Measurements from ENCODE around the gene THRB. TPM values are rescaled to one million over a fixed set of nuclear protein-coding genes. Genes with fewer than 3 reads are reported as not detected.

Gene THRB
- total and polyA plus RNA-seq, 2 experiments from 2014 or later = 3.3 to 5.1 TPM

- Histone ChIP-seq H3K9me3 (ENCODE audit: low read depth) (no peaks in the 10 kb centered on the region), H2AFZ (no peak overlapping the region), H3K27me3 (replicated peaks; ENCODE audit: insufficient read depth) (no peaks in the 10 kb centered on the region), H3K9ac (no peak overlapping the region), H3K4me1 (ENCODE audit: insufficient read depth) (no peaks in the 10 kb centered on the region), H3K9me2 (ENCODE audit: insufficient read depth) (no peaks in the 10 kb centered on the region), H3K4me2 (ENCODE audit: unreplicated experiment) (no peak overlapping the region), H4K20me1 (ENCODE audit: insufficient read depth) (no peaks in the 10 kb centered on the region), H3K27ac (no peak overlapping the region), H3K36me3 (ENCODE audit: low read depth) (no peaks in the 10 kb centered on the region), H3K79me2 (ENCODE audit: insufficient read depth) (no peaks in the 10 kb centered on the region), H3K4me3 (no peak overlapping the region), H3F3A (ENCODE audit: insufficient read depth) (no peaks in the 10 kb centered on the region)
- WGBS, 2 experiments (ENCODE audit: low coverage in 1 of 2, low lambda C conversion rate in 2 of 2, missing lambda C conversion rate in 2 of 2) = 95 to 97% methylated on average over 3 of the region's 3 CpGs
- no peak for DNase-seq
- in situ Hi-C loops (cut with MboI) = no loop called here
- TF ChIP-seq EZH2 (IDR thresholded peaks at IDR 0.05; ENCODE audit: insufficient read depth, poor library complexity, severe bottlenecking) = no peak
- TF ChIP-seq EZH2phosphoT487 (IDR thresholded peaks at IDR 0.05; ENCODE audit: insufficient read depth, low read depth) = no peak
These were observed 162.6 kb downstream of the THRB start for GRCh38 chr3:24332092-24332491.

- Histone ChIP-seq H3K4me3 (no peak overlapping the region), H3K9me3 (ENCODE audit: low read depth) (no peaks in the 10 kb centered on the region), H3F3A (ENCODE audit: insufficient read depth) (peaks cover 20% of the 10 kb centered on the region), H4K20me1 (ENCODE audit: insufficient read depth) (no peaks in the 10 kb centered on the region), H3K79me2 (ENCODE audit: insufficient read depth) (no peaks in the 10 kb centered on the region), H3K27ac (no peak overlapping the region), H3K27me3 (replicated peaks; ENCODE audit: insufficient read depth) (no peaks in the 10 kb centered on the region), H3K9ac (no peak overlapping the region), H3K9me2 (ENCODE audit: insufficient read depth) (no peaks in the 10 kb centered on the region), H3K4me2 (ENCODE audit: unreplicated experiment) (no peak overlapping the region), H2AFZ (no peak overlapping the region), H3K4me1 (ENCODE audit: insufficient read depth) (0 out of 2 replicates have a peak, but pooled peaks cover 4% of the 10 kb centered on the region), H3K36me3 (ENCODE audit: low read depth) (no peaks in the 10 kb centered on the region)
- DNase-seq = no peak
- TF ChIP-seq EZH2 (IDR thresholded peaks at IDR 0.05; ENCODE audit: insufficient read depth, poor library complexity, severe bottlenecking) = no peak
- TF ChIP-seq EZH2phosphoT487 (IDR thresholded peaks at IDR 0.05; ENCODE audit: insufficient read depth, low read depth) = no peak
- in situ Hi-C loops (cut with MboI) = no loop called here
These were observed 171.4 kb downstream of the THRB start for GRCh38 chr3:24323272-24323671.

GRCh38 chr3:24320601-24321000 lies 174.0 kb downstream of the THRB start:
- no peak overlapping the region for H2AFZ ChIP-seq
- H4K20me1 ChIP-seq (ENCODE audit: insufficient read depth) = no peaks in the 10 kb centered on the region
- H3K27me3 ChIP-seq (replicated peaks; ENCODE audit: insufficient read depth) = no peaks in the 10 kb centered on the region
- H3F3A ChIP-seq (ENCODE audit: insufficient read depth) = peaks cover 36% of the 10 kb centered on the region
- H3K4me2 ChIP-seq (ENCODE audit: unreplicated experiment) = no peak overlapping the region
- no peak overlapping the region for H3K9ac ChIP-seq
- DNase-seq = no peak
- in situ Hi-C loops (cut with MboI) = no loop called here
- H3K79me2 ChIP-seq (ENCODE audit: insufficient read depth) = no peaks in the 10 kb centered on the region
- no peaks in the 10 kb centered on the region for H3K9me3 ChIP-seq (ENCODE audit: low read depth)
- H3K4me1 ChIP-seq (ENCODE audit: insufficient read depth) = peaks cover 20% of the 10 kb centered on the region
- H3K36me3 ChIP-seq (ENCODE audit: low read depth) = no peaks in the 10 kb centered on the region
- H3K9me2 ChIP-seq (ENCODE audit: insufficient read depth) = no peaks in the 10 kb centered on the region
- no peak overlapping the region for H3K4me3 ChIP-seq
- no peak overlapping the region for H3K27ac ChIP-seq
- TF ChIP-seq EZH2phosphoT487 (IDR thresholded peaks at IDR 0.05; ENCODE audit: insufficient read depth, low read depth) (no peak), EZH2 (IDR thresholded peaks at IDR 0.05; ENCODE audit: insufficient read depth, poor library complexity, severe bottlenecking) (no peak)

- DNase-seq = peak; percentile 65
- H3K27ac ChIP-seq = peak overlapping the region; percentile 32
- H4K20me1 ChIP-seq (ENCODE audit: insufficient read depth) = no peaks in the 10 kb centered on the region
- in situ Hi-C loops (cut with MboI) = no loop called here
- no peak overlapping the region for H3K9ac ChIP-seq
- H3F3A ChIP-seq (ENCODE audit: insufficient read depth) = peaks cover 39% of the 10 kb centered on the region
- no peaks in the 10 kb centered on the region for H3K9me2 ChIP-seq (ENCODE audit: insufficient read depth)
- no peak overlapping the region for H3K4me3 ChIP-seq
- no peaks in the 10 kb centered on the region for H3K27me3 ChIP-seq (replicated peaks; ENCODE audit: insufficient read depth)
- no peaks in the 10 kb centered on the region for H3K36me3 ChIP-seq (ENCODE audit: low read depth)
- no peaks in the 10 kb centered on the region for H3K79me2 ChIP-seq (ENCODE audit: insufficient read depth)
- no peak overlapping the region for H2AFZ ChIP-seq
- no peaks in the 10 kb centered on the region for H3K9me3 ChIP-seq (ENCODE audit: low read depth)
- WGBS, 2 experiments (ENCODE audit: low coverage in 1 of 2, low lambda C conversion rate in 2 of 2, missing lambda C conversion rate in 2 of 2) = 5 to 18% methylated on average over 1 of the region's 1 CpG
- no peak overlapping the region for H3K4me2 ChIP-seq (ENCODE audit: unreplicated experiment)
- TF ChIP-seq EZH2phosphoT487 (IDR thresholded peaks at IDR 0.05; ENCODE audit: insufficient read depth, low read depth) = no peak
- no peak for TF ChIP-seq EZH2 (IDR thresholded peaks at IDR 0.05; ENCODE audit: insufficient read depth, poor library complexity, severe bottlenecking)
- peaks cover 22% of the 10 kb centered on the region for H3K4me1 ChIP-seq (ENCODE audit: insufficient read depth)
These were observed 175.9 kb downstream of the THRB start for GRCh38 chr3:24318677-24319287.

GRCh38 chr3:24316887-24317383 lies 177.7 kb downstream of the THRB start:
- in situ Hi-C loops (cut with MboI) = no loop called here
- H3K9me3 ChIP-seq (ENCODE audit: low read depth) = no peaks in the 10 kb centered on the region
- H3K27ac ChIP-seq = no peak overlapping the region
- H3K27me3 ChIP-seq (replicated peaks; ENCODE audit: insufficient read depth) = no peaks in the 10 kb centered on the region
- no peak overlapping the region for H3K9ac ChIP-seq
- H3K4me2 ChIP-seq (ENCODE audit: unreplicated experiment) = no peak overlapping the region
- no peaks in the 10 kb centered on the region for H3K79me2 ChIP-seq (ENCODE audit: insufficient read depth)
- 76 to 77% methylated on average over 5 of the region's 5 CpGs for WGBS, 2 experiments (ENCODE audit: low coverage in 1 of 2, low lambda C conversion rate in 2 of 2, missing lambda C conversion rate in 2 of 2)
- H3F3A ChIP-seq (ENCODE audit: insufficient read depth) = peaks cover 35% of the 10 kb centered on the region
- no peaks in the 10 kb centered on the region for H3K36me3 ChIP-seq (ENCODE audit: low read depth)
- peak; percentile 35 for DNase-seq
- no peak overlapping the region for H3K4me3 ChIP-seq
- H2AFZ ChIP-seq = no peak overlapping the region
- no peaks in the 10 kb centered on the region for H4K20me1 ChIP-seq (ENCODE audit: insufficient read depth)
- H3K9me2 ChIP-seq (ENCODE audit: insufficient read depth) = no peaks in the 10 kb centered on the region
- no peak for TF ChIP-seq EZH2phosphoT487 (IDR thresholded peaks at IDR 0.05; ENCODE audit: insufficient read depth, low read depth)
- no peak for TF ChIP-seq EZH2 (IDR thresholded peaks at IDR 0.05; ENCODE audit: insufficient read depth, poor library complexity, severe bottlenecking)
- H3K4me1 ChIP-seq (ENCODE audit: insufficient read depth) = peaks cover 25% of the 10 kb centered on the region

Data from GM23248 (cell line).